Stomach (tissue), 9 donors: ENCODE measurements around the gene SLC17A9. TPM values are rescaled to one million over a fixed set of nuclear protein-coding genes. Genes with fewer than 3 reads are reported as not detected.

Experiments used
- DNase-seq, 2 donors: peaks; one replicate each; pipeline versions ENCODE4 v3.0.0 to v3.0.0-alpha.2; 2013 to 2019
- H3K27ac ChIP-seq, 5 donors: fragments of 200-600 bp in 4 of 5; sonication (generic) in 4 of 5; one replicate each; pipeline ENCODE4 v1.5.1; 2013 to 2019; ENCODE audit warnings: mild to moderate bottlenecking in 1 of 5, moderate library complexity in 1 of 5
- H3K27me3 ChIP-seq, 3 donors: fragments of 200-600 bp; sonication (generic); one replicate each; pipeline ENCODE4 v1.5.1; 2017 to 2019; ENCODE audit warnings: mixed run types in 1 of 3
- H3K36me3 ChIP-seq, 4 donors: fragments of 200-600 bp; sonication (generic); 1 replicate in 3 of 4; 2 replicates in 1 of 4; pipeline ENCODE4 v1.5.1; 2016 to 2019
- H3K4me1 ChIP-seq, 4 donors: fragments of 200-600 bp; sonication (generic); one replicate each; pipeline ENCODE4 v1.5.1; 2016 to 2019
- H3K4me3 ChIP-seq, 4 donors: fragments of 200-600 bp; sonication (generic) in 3 of 4; one replicate each; pipeline ENCODE4 v1.5.1; 2016 to 2019; ENCODE audit warnings: mild to moderate bottlenecking in 1 of 4
- H3K9me3 ChIP-seq, 4 donors: fragments of 200-600 bp; sonication (generic); one replicate each; pipeline ENCODE4 v1.5.1; 2016 to 2019
- EP300 ChIP-seq: sonication (generic); formaldehyde crosslinking; IDR thresholded peaks from one replicate; pipeline ENCODE4 v1.6.1; 2017; ENCODE audit warnings: antibody characterized with exemption
- POLR2A ChIP-seq, 4 donors: fragments of 450-650 bp; IDR thresholded peaks; one replicate each; pipeline ENCODE4 v1.6.1; 2016; ENCODE audit warnings: antibody characterized with exemption in 4 of 4, control low read depth in 2 of 4, mild to moderate bottlenecking in 1 of 4, moderate library complexity in 1 of 4
- POLR2AphosphoS5 ChIP-seq, 3 donors: sonication (generic); formaldehyde crosslinking; IDR thresholded peaks; one replicate each; pipeline ENCODE4 v1.6.1; 2016; ENCODE audit warnings: antibody characterized with exemption in 3 of 3
- WGBS, 5 donors: extraction: QIAGEN DNeasy Blood & Tissue Kit in 3 of 5; methylation state at CpG; one replicate each; pipeline versions ENCODE4 v1.1.5 to v1.1.7; 2013 to 2018; 5-methylcytosine and 5-hydroxymethylcytosine counted together
- intact Hi-C: fragments of 100-400 bp; cut with DNase I; formaldehyde crosslinking; loops from one replicate; pipeline ENCODE4 v1.15.1; 2023; ENCODE audit warnings: low total_unique reads
- polyA plus RNA-seq, 3 donors: library from polyadenylated mRNA; stranded (reverse); fragments of 200-250 nt; gene quantifications; one replicate each; pipeline ENCODE4 v1.2.3, GENCODE V29; 2013
- total RNA-seq, 5 donors: library from RNA; depleted of rRNA; stranded (reverse); fragments of >200 nt; gene quantifications; one replicate each; pipeline versions ENCODE4 v1.1.0 to v1.2.3, GENCODE V29; 2014 to 2016
- TF ChIP-seq, protein P1 (sequence below), 7 experiments: fragments of 450-650 bp in 4 of 7; fragments of 200-600 bp in 3 of 7; sonication (generic) in 3 of 7; IDR thresholded peaks; one replicate each; pipeline ENCODE4 v1.5.1; 2016 to 2019; ENCODE audit warnings: antibody characterized with exemption in 7 of 7, control low read depth in 2 of 7, mild to moderate bottlenecking in 1 of 7
- donor health status: healthy with polysubstance abuse.
- donor health status: Bipolar disorder and iron deficiency.
- donor health status: healthy.

Gene SLC17A9
- total and polyA plus RNA-seq, 8 donors: 1.1 to 76.4 (median 12.6) TPM

DNA sequence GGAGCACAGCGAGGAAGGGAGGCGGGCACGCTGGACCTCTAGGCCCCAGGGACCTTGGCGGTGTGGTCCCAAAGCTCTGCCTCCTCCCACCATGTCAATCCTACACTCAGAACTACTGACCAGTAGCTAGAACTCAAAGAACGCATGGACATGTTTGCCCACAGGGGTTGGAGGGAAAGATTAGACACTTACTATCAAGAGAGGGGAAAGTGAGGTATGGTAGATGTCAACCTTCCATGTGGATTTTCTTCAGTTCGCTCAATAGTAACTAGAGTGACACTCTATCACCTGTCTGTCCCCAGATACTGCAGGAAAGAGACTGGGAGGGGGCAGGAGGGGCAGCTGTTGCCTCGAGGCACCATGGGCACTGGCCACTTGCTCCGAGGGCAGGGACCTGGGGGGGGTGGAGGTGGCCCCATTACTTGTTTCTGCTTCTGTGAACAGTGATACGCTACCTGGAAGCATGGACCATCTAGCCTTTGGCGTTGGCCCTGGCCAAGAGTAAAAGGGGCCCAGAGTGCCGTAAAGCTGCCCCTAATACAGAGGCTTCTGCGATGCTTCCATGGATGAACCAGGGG lies 25.3 kb upstream of the SLC17A9 start:
- DNase-seq: no peak
- Histone ChIP-seq H3K27me3 (no peaks in the 10 kb centered on the region), H3K27ac (peak overlapping the region; percentile 92 to 99 (median 98)), H3K4me3 (peak overlapping the region; percentile 76 to 95 (median 93)), H3K36me3 (no peaks in the 10 kb centered on the region), H3K9me3 (no peaks in the 10 kb centered on the region), H3K4me1 (peaks cover 59 to 79% (median 71%) of the 10 kb centered on the region in 4 donors)
- TF ChIP-seq POLR2AphosphoS5 (IDR thresholded peaks at IDR 0.05): no peak
- TF ChIP-seq, protein P1, sequence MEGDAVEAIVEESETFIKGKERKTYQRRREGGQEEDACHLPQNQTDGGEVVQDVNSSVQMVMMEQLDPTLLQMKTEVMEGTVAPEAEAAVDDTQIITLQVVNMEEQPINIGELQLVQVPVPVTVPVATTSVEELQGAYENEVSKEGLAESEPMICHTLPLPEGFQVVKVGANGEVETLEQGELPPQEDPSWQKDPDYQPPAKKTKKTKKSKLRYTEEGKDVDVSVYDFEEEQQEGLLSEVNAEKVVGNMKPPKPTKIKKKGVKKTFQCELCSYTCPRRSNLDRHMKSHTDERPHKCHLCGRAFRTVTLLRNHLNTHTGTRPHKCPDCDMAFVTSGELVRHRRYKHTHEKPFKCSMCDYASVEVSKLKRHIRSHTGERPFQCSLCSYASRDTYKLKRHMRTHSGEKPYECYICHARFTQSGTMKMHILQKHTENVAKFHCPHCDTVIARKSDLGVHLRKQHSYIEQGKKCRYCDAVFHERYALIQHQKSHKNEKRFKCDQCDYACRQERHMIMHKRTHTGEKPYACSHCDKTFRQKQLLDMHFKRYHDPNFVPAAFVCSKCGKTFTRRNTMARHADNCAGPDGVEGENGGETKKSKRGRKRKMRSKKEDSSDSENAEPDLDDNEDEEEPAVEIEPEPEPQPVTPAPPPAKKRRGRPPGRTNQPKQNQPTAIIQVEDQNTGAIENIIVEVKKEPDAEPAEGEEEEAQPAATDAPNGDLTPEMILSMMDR (IDR thresholded peaks at IDR 0.05): no peak
- TF ChIP-seq POLR2A (IDR thresholded peaks at IDR 0.05): no peak
- no peak for TF ChIP-seq EP300
- WGBS, 5 donors: 67 to 77% (median 70%) methylated on average over 12 of the region's 12 CpGs
- intact Hi-C loops: no loop called here

DNA sequence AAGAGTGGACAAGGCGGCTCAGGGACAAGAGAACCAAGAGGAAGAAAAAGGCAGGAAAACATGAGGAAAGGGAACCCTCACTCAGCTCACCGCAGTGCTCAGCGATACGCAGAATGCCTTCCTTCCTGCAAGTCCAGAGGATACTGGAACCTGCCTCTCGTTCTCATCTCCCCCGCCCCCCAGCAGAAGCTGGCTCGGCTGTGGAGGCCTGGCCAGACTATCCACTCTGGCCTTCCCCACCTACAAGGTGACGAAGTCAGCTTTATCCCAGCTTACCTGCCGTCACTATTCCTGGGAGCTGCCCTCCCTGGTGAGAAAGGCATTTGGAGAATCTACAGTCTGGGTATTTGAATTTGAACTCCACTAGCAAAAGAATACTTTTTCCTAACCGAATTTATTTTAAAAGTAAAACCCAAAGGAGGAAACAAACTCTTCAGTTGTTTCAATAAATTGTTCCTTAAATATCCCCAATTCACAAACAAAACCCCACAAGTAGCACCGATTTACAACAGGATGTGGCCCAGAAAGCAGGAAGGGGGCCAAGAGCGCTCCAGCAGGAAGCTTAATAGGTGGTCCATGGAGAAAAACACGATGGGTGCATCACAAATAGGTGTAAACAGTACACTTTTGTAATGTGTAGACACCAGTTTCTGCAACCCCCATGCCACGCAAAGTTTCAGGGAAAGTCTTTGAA lies 24.1 kb upstream of the SLC17A9 start:
- Histone ChIP-seq H3K36me3 (peaks cover 0 to 5% (median 4%) of the 10 kb centered on the region in 4 donors), H3K9me3 (no peaks in the 10 kb centered on the region), H3K4me3 (peak overlapping the region; percentile 48 to 91 (median 59)), H3K4me1 (peaks cover 47 to 78% (median 59%) of the 10 kb centered on the region in 4 donors), H3K27me3 (no peaks in the 10 kb centered on the region), H3K27ac (peak overlapping the region; percentile 85 to 99 (median 96))
- intact Hi-C loops: no loop called here
- no peak for DNase-seq
- TF ChIP-seq POLR2AphosphoS5 (IDR thresholded peaks at IDR 0.05): no peak
- TF ChIP-seq, protein P1 (IDR thresholded peaks at IDR 0.05): no peak
- 36 to 47% (median 41%) methylated on average over 14 of the region's 14 CpGs for WGBS, 5 donors

DNA sequence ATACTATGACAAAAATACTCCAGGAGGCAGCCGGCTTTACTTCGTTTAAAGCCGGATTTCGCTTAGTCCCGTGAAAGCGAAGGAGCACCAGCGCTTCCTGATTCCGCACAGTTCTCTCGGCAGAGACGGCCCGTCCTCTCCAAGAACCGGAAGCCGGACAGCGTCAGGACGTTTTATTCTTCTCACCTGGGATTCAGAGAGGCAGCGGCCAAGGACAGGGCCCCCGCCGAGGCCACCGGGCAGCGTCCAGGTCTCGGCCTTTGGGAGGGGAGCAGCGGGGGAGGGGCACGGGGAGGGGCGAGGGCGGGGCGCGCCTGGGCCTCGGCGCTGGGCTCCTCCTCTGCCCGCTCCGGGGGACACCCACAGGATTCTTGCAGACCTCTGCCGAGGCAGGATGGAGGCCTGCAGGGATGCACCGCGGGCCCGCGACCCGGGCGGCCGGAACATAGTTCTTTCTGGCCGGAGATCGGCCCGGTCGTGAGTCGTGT lies 23.4 kb upstream of the SLC17A9 start:
- Histone ChIP-seq H3K9me3 (no peaks in the 10 kb centered on the region), H3K27ac (peak overlapping the region; percentile 85 to 99 (median 96)), H3K4me1 (peaks cover 40 to 78% (median 57%) of the 10 kb centered on the region in 4 donors), H3K4me3 (peak overlapping the region; percentile 48 to 91 (median 59)), H3K36me3 (peaks cover 0 to 11% (median 8%) of the 10 kb centered on the region in 4 donors), H3K27me3 (no peaks in the 10 kb centered on the region)
- WGBS, 5 donors: 0 to 3% (median 1%) methylated on average over 23 to 44 of the region's 44 CpGs
- peak; percentile 73 to 80 for DNase-seq
- peak in 1 of 3 donors; percentile 57 for TF ChIP-seq POLR2AphosphoS5 (IDR thresholded peaks at IDR 0.05)
- TF ChIP-seq POLR2A (IDR thresholded peaks at IDR 0.05): no peak
- intact Hi-C loops: no loop called here

DNA sequence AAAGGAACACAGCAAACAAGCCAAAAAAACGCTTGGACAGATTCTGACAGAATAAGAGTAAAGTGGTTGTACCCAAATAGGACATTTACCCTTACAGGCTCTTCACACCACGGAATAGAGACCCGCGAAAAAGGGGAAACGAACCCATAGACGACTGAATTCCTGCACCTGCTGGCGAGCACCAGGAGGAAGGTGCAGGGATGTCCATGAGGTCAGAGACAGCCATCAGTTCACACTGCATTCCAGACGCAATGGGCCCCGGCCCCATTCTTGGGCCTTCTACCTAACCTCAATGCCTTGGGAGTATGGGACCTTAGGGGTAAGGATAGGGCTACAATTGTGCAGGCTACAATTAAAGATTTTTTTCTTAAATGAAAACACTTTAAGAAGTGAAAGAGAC lies 21.0 kb upstream of the SLC17A9 start:
- Histone ChIP-seq H3K27me3 (no peaks in the 10 kb centered on the region), H3K4me1 (peaks cover 42 to 88% (median 68%) of the 10 kb centered on the region in 4 donors), H3K9me3 (no peaks in the 10 kb centered on the region), H3K36me3 (peaks cover 0 to 23% (median 19%) of the 10 kb centered on the region in 4 donors), H3K27ac (no peak overlapping the region), H3K4me3 (no peak overlapping the region)
- 77 to 85% (median 82%) methylated on average over 9 of the region's 9 CpGs for WGBS, 5 donors
- no peak for DNase-seq
- intact Hi-C loops: no loop called here
- TF ChIP-seq, protein P1 (IDR thresholded peaks at IDR 0.05): no peak

DNA sequence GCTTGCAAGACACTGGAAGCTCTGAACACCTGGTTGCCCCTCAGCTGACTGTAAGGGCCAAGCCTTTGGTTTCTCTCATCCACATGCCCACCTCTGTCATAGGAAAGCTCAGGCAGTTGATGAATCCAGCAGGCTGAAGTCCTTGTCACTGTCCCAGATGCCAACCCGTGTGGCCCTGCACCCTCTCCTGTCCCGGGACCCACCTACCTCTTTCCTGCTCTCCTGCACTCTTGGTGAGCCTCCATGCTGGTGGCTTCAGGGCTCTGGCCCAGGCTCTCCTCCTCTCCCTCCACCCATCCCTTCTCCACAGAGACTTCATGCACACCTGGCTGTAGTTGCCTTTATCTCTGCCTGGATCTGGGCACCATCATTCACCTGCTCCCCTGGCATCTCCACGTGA lies 18.5 kb upstream of the SLC17A9 start:
- intact Hi-C loops: no loop called here
- H3K27ac ChIP-seq: no peak overlapping the region
- 52 to 73% (median 67%) methylated on average over 3 of the region's 3 CpGs for WGBS, 5 donors

More for the DNA sequence above, 18.5 kb upstream of the SLC17A9 start:
- H3K27me3 ChIP-seq: no peaks in the 10 kb centered on the region
- TF ChIP-seq, protein P1 (IDR thresholded peaks at IDR 0.05): no peak
- TF ChIP-seq EP300: no peak
- TF ChIP-seq POLR2AphosphoS5 (IDR thresholded peaks at IDR 0.05): no peak
- no peak for TF ChIP-seq POLR2A (IDR thresholded peaks at IDR 0.05)
- no peak overlapping the region for H3K4me3 ChIP-seq
- peaks cover 0 to 23% (median 19%) of the 10 kb centered on the region in 4 donors for H3K36me3 ChIP-seq
- DNase-seq: no peak
- peaks cover 24 to 76% (median 58%) of the 10 kb centered on the region in 4 donors for H3K4me1 ChIP-seq
- no peaks in the 10 kb centered on the region for H3K9me3 ChIP-seq
